ENCODE results near the gene NR3C2. TPM values are rescaled to one million over a fixed set of nuclear protein-coding genes. Genes with fewer than 3 reads are reported as not detected.

NR3C2 gene
- polyA plus RNA-seq, 4 donors, result 14.5 to 23.9 (median 16.9) TPM

GRCh38 chr4:148120216-148120615 is 322.0 kb downstream of the NR3C2 start:
- DNase-seq (ENCODE audit: low read depth in 4 of 4, low spot score in 3 of 4), result no peak

- no peak for DNase-seq (ENCODE audit: low read depth in 4 of 4, low spot score in 3 of 4)
Observed at GRCh38 chr4:148118633-148119032, 323.6 kb downstream of the NR3C2 start.

GRCh38 chr4:148118179-148118578 is 324.0 kb downstream of the NR3C2 start:
- no peak for DNase-seq (ENCODE audit: low read depth in 4 of 4, low spot score in 3 of 4)

- DNase-seq (ENCODE audit: low read depth in 4 of 4, low spot score in 3 of 4), result no peak
Observed at GRCh38 chr4:148116969-148117368, 325.2 kb downstream of the NR3C2 start.

GRCh38 chr4:148116264-148116663 is 325.9 kb downstream of the NR3C2 start:
- peak; percentile 10 to 40 (median 36) for DNase-seq (ENCODE audit: low read depth in 4 of 4, low spot score in 3 of 4)

GRCh38 chr4:148114436-148114835 is 327.8 kb downstream of the NR3C2 start:
- no peak for DNase-seq (ENCODE audit: low read depth in 4 of 4, low spot score in 3 of 4)

- DNase-seq (ENCODE audit: low read depth in 4 of 4, low spot score in 3 of 4), result no peak
Observed at GRCh38 chr4:148112231-148112982, 329.8 kb downstream of the NR3C2 start.

GRCh38 chr4:148110169-148110568 is 332.0 kb downstream of the NR3C2 start:
- no peak for DNase-seq (ENCODE audit: low read depth in 4 of 4, low spot score in 3 of 4)

- DNase-seq (ENCODE audit: low read depth in 4 of 4, low spot score in 3 of 4), result no peak
Observed at GRCh38 chr4:148109216-148109615, 333.0 kb downstream of the NR3C2 start.

- no peak for DNase-seq (ENCODE audit: low read depth in 4 of 4, low spot score in 3 of 4)
Observed at GRCh38 chr4:148108766-148109165, 333.4 kb downstream of the NR3C2 start.

- no peak for DNase-seq (ENCODE audit: low read depth in 4 of 4, low spot score in 3 of 4)
Observed at GRCh38 chr4:148103597-148104355, 338.4 kb downstream of the NR3C2 start.

- no peak for DNase-seq (ENCODE audit: low read depth in 4 of 4, low spot score in 3 of 4)
Observed at GRCh38 chr4:148101790-148102189, 340.4 kb downstream of the NR3C2 start.

GRCh38 chr4:148101235-148101634 is 341.0 kb downstream of the NR3C2 start:
- DNase-seq (ENCODE audit: low read depth in 4 of 4, low spot score in 3 of 4), result no peak

- DNase-seq (ENCODE audit: low read depth in 4 of 4, low spot score in 3 of 4), result no peak
Observed at GRCh38 chr4:148097801-148098200, 344.4 kb downstream of the NR3C2 start.

GRCh38 chr4:148095346-148095923 is 346.8 kb downstream of the NR3C2 start:
- DNase-seq (ENCODE audit: low read depth in 4 of 4, low spot score in 3 of 4), result no peak

- DNase-seq (ENCODE audit: low read depth in 4 of 4, low spot score in 3 of 4), result no peak
Observed at GRCh38 chr4:148094149-148094548, 348.1 kb downstream of the NR3C2 start.

GRCh38 chr4:148093065-148093464 is 349.1 kb downstream of the NR3C2 start:
- DNase-seq (ENCODE audit: low read depth in 4 of 4, low spot score in 3 of 4), result no peak

GRCh38 chr4:148092316-148093014 is 349.7 kb downstream of the NR3C2 start:
- no peak for DNase-seq (ENCODE audit: low read depth in 4 of 4, low spot score in 3 of 4)

GRCh38 chr4:148091896-148092295 is 350.3 kb downstream of the NR3C2 start:
- no peak for DNase-seq (ENCODE audit: low read depth in 4 of 4, low spot score in 3 of 4)

GRCh38 chr4:148090503-148091476 is 351.4 kb downstream of the NR3C2 start:
- DNase-seq (ENCODE audit: low read depth in 4 of 4, low spot score in 3 of 4), result no peak

Measured in left renal pelvis (tissue), 4 donors.